ENCODE measurements around the gene SLC38A5. TPM values are rescaled to one million over a fixed set of nuclear protein-coding genes. Genes with fewer than 3 reads are reported as not detected.

The SLC38A5 gene
- total RNA-seq, 4 donors from 2014 or later, result 9.9 to 76.8 (median 40.1) TPM

- intact Hi-C loops (cut with DNase I), result no loop called here
- no peak for TF ChIP-seq POLR2A (IDR thresholded peaks at IDR 0.05)
- TF ChIP-seq, protein P1, sequence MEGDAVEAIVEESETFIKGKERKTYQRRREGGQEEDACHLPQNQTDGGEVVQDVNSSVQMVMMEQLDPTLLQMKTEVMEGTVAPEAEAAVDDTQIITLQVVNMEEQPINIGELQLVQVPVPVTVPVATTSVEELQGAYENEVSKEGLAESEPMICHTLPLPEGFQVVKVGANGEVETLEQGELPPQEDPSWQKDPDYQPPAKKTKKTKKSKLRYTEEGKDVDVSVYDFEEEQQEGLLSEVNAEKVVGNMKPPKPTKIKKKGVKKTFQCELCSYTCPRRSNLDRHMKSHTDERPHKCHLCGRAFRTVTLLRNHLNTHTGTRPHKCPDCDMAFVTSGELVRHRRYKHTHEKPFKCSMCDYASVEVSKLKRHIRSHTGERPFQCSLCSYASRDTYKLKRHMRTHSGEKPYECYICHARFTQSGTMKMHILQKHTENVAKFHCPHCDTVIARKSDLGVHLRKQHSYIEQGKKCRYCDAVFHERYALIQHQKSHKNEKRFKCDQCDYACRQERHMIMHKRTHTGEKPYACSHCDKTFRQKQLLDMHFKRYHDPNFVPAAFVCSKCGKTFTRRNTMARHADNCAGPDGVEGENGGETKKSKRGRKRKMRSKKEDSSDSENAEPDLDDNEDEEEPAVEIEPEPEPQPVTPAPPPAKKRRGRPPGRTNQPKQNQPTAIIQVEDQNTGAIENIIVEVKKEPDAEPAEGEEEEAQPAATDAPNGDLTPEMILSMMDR (IDR thresholded peaks at IDR 0.05), result no peak
- Histone ChIP-seq H3K27me3 (no peaks in the 10 kb centered on the region), H3K9me3 (no peaks in the 10 kb centered on the region), H3K27ac (no peak overlapping the region), H3K4me1 (no peaks in the 10 kb centered on the region), H3K36me3 (no peaks in the 10 kb centered on the region), H3K4me3 (replicated peaks in 1 of 3) (no peak overlapping the region)
- DNase-seq, result no peak
- no CpG with 5 or more reads among the region's 3 CpGs for WGBS, 2 donors
Observed at GRCh38 chrX:48488034-48488433, 18.0 kb upstream of the SLC38A5 start.

GRCh38 chrX:48487362-48487798, 17.3 kb upstream of the SLC38A5 start:
- no peaks in the 10 kb centered on the region for H3K27me3 ChIP-seq
- TF ChIP-seq, protein P1 (IDR thresholded peaks at IDR 0.05), result no peak
- no peak for TF ChIP-seq POLR2A (IDR thresholded peaks at IDR 0.05)
- no peaks in the 10 kb centered on the region for H3K4me1 ChIP-seq
- DNase-seq, result no peak
- 91% methylated on average over 4 of the region's 10 CpGs; no CpG with 5 or more reads in 1 of the 2 donors for WGBS, 2 donors
- H3K4me3 ChIP-seq (replicated peaks in 1 of 3), result no peak overlapping the region
- H3K9me3 ChIP-seq, result no peaks in the 10 kb centered on the region
- intact Hi-C loops (cut with DNase I), result no loop called here
- H3K27ac ChIP-seq, result no peak overlapping the region
- peaks cover 0 to 3% of the 10 kb centered on the region in 2 donors for H3K36me3 ChIP-seq

DNA sequence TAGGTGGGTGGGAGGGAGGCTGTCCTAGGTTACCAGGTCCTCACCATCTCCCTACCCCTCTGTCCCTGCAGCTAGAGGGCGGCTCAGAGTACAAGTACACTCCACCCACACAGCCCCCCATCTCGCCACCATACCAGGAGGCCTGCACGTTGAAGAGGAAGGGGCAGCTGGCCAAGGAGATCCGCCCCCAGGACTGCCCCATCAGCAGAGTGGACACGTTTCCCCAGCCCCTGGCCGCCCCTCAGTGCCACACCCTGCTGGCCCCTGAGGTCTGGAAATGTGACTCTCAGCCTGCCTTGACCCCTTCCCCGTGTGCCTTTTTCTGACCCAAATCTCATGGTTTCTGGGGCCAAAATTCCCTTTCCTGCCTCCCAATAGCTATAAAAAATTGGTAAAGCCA, 12.5 kb upstream of the SLC38A5 start:
- DNase-seq, result no peak
- no peaks in the 10 kb centered on the region for H3K27me3 ChIP-seq
- intact Hi-C loops (cut with DNase I), result no loop called here
- no peak overlapping the region for H3K4me3 ChIP-seq (replicated peaks in 1 of 3)
- TF ChIP-seq, protein P1 (IDR thresholded peaks at IDR 0.05), result no peak
- no peak for TF ChIP-seq POLR2A (IDR thresholded peaks at IDR 0.05)
- WGBS, 2 donors, result 78 to 85% methylated on average over 6 to 7 of the region's 7 CpGs
- H3K27ac ChIP-seq, result no peak overlapping the region
- H3K4me1 ChIP-seq, result no peaks in the 10 kb centered on the region
- no peaks in the 10 kb centered on the region for H3K9me3 ChIP-seq
- H3K36me3 ChIP-seq, result peaks cover 5 to 12% of the 10 kb centered on the region in 2 donors

GRCh38 chrX:48480583-48480982, 10.5 kb upstream of the SLC38A5 start:
- Histone ChIP-seq H3K9me3 (no peaks in the 10 kb centered on the region), H3K27ac (no peak overlapping the region), H3K36me3 (peaks cover 5 to 12% of the 10 kb centered on the region in 2 donors), H3K27me3 (no peaks in the 10 kb centered on the region), H3K4me3 (replicated peaks in 1 of 3) (no peak overlapping the region), H3K4me1 (no peaks in the 10 kb centered on the region)
- WGBS, 2 donors, result 89 to 92% methylated on average over 3 of the region's 3 CpGs
- DNase-seq, result no peak
- no peak for TF ChIP-seq POLR2A (IDR thresholded peaks at IDR 0.05)
- TF ChIP-seq, protein P1 (IDR thresholded peaks at IDR 0.05), result no peak
- intact Hi-C loops (cut with DNase I), result no loop called here

- intact Hi-C loops (cut with DNase I), result no loop called here
- no peaks in the 10 kb centered on the region for H3K27me3 ChIP-seq
- 95 to 96% methylated on average over 3 of the region's 3 CpGs for WGBS, 2 donors
- H3K4me3 ChIP-seq (replicated peaks in 1 of 3), result no peak overlapping the region
- TF ChIP-seq, protein P1 (IDR thresholded peaks at IDR 0.05), result no peak
- no peak for TF ChIP-seq POLR2A (IDR thresholded peaks at IDR 0.05)
- H3K27ac ChIP-seq, result no peak overlapping the region
- H3K9me3 ChIP-seq, result no peaks in the 10 kb centered on the region
- peaks cover 0 to 2% of the 10 kb centered on the region in 2 donors for H3K4me1 ChIP-seq
- peaks cover 5 to 12% of the 10 kb centered on the region in 2 donors for H3K36me3 ChIP-seq
- DNase-seq, result no peak
Observed at GRCh38 chrX:48480142-48480541, 10.1 kb upstream of the SLC38A5 start.
